Activated naive CD4-positive, alpha-beta T cell treated with anti-CD3 and anti-CD28 coated beads for 36 hours (primary cell): ENCODE results near the gene RNF130. TPM values are rescaled to one million over a fixed set of nuclear protein-coding genes. Genes with fewer than 3 reads are reported as not detected.

Source experiments
- CTCF ChIA-PET: fragments of 350-600 bp; sonication (Branson Sonifier 250); formaldehyde crosslinking; loops from one replicate; lab custom pipeline; 2021; ENCODE audit warnings: antibody characterized with exemption; lab: Charles Lee
- DNase-seq: peaks from one replicate; pipeline ENCODE4 v3.0.0-alpha.2; 2020
- H3K27ac Mint-ChIP-seq: one replicate; pipeline ENCODE4 v1.8.0; 2021; ENCODE audit warnings: mild to moderate bottlenecking, mixed read lengths
- H3K27me3 Mint-ChIP-seq: one replicate; pipeline ENCODE4 v1.8.0; 2021; ENCODE audit warnings: low read depth, mixed read lengths
- H3K36me3 Mint-ChIP-seq: one replicate; pipeline ENCODE4 v1.8.0; 2021; ENCODE audit warnings: low read depth, mixed read lengths
- H3K4me1 Mint-ChIP-seq: one replicate; pipeline ENCODE4 v1.8.0; 2021; ENCODE audit warnings: low read depth, mixed read lengths
- H3K4me3 Mint-ChIP-seq: one replicate; pipeline ENCODE4 v1.8.0; 2021; ENCODE audit warnings: mild to moderate bottlenecking, moderate library complexity, mixed read lengths
- H3K9me3 Mint-ChIP-seq: one replicate; pipeline ENCODE4 v1.8.0; 2021; ENCODE audit warnings: mixed read lengths
- intact Hi-C: fragments of 100-400 bp; cut with micrococcal nuclease; formaldehyde crosslinking; loops from one replicate; pipeline ENCODE4 v1.15.1; 2023
- total RNA-seq, 2 experiments: library from RNA; stranded (reverse); gene quantifications; one replicate each; pipeline ENCODE4 v1.2.3, GENCODE V29; 2021

RNF130 gene
- total RNA-seq, 2 experiments from 2014 or later: 10.3 to 11.9 TPM

- CTCF ChIA-PET: no interaction called here
- Mint-ChIP-seq H3K4me3 (peak overlapping the region; percentile 67), H3K36me3 (no peaks in the 10 kb centered on the region), H3K27me3 (peaks cover 23% of the 10 kb centered on the region), H3K4me1 (peaks cover 13% of the 10 kb centered on the region), H3K9me3 (no peaks in the 10 kb centered on the region), H3K27ac (no peak overlapping the region)
- intact Hi-C loops: loop anchor here (10.0 kb wide), 2 partner anchors 525 to 935 kb away; partner anchors contain the start of gene RUFY1
- no peak for DNase-seq
Measured at GRCh38 chr5:180079702-180080466, 8.3 kb upstream of the RNF130 start.

GRCh38 chr5:180078348-180078747 lies 6.8 kb upstream of the RNF130 start:
- Mint-ChIP-seq H3K36me3 (no peaks in the 10 kb centered on the region), H3K27me3 (peaks cover 17% of the 10 kb centered on the region), H3K9me3 (no peaks in the 10 kb centered on the region), H3K4me1 (peaks cover 9% of the 10 kb centered on the region), H3K27ac (no peak overlapping the region), H3K4me3 (no peak overlapping the region)
- CTCF ChIA-PET: no interaction called here
- no peak for DNase-seq
- intact Hi-C loops: loop anchor here (10.0 kb wide), 2 partner anchors 524 to 934 kb away; partner anchors contain the start of gene RUFY1

GRCh38 chr5:180077594-180078284 lies 6.2 kb upstream of the RNF130 start:
- intact Hi-C loops: loop anchor here (10.0 kb wide), 2 partner anchors 523 to 933 kb away; partner anchors contain the start of gene RUFY1
- Mint-ChIP-seq H3K4me1 (peaks cover 9% of the 10 kb centered on the region), H3K27me3 (peaks cover 16% of the 10 kb centered on the region), H3K9me3 (peaks cover 2% of the 10 kb centered on the region), H3K27ac (no peak overlapping the region), H3K4me3 (no peak overlapping the region), H3K36me3 (peaks cover 2% of the 10 kb centered on the region)
- no peak for DNase-seq
- CTCF ChIA-PET: interaction anchor here (0.8 kb wide), 1 partner anchor 8 kb away, joined by 4 read pairs; no protein-coding TSS in a partner anchor

GRCh38 chr5:180075703-180076102 lies 4.1 kb upstream of the RNF130 start:
- H3K9me3 Mint-ChIP-seq: peaks cover 4% of the 10 kb centered on the region
- peaks cover 3% of the 10 kb centered on the region for H3K36me3 Mint-ChIP-seq
- peaks cover 14% of the 10 kb centered on the region for H3K4me1 Mint-ChIP-seq
- H3K4me3 Mint-ChIP-seq: no peak overlapping the region
- no peak overlapping the region for H3K27ac Mint-ChIP-seq
- peaks cover 10% of the 10 kb centered on the region for H3K27me3 Mint-ChIP-seq
- intact Hi-C loops: loop anchor here (10.0 kb wide), 2 partner anchors 521 to 931 kb away; partner anchors contain the start of gene RUFY1
- DNase-seq: no peak
- CTCF ChIA-PET: no interaction called here

GRCh38 chr5:180074462-180074861 lies 2.9 kb upstream of the RNF130 start:
- no peak overlapping the region for H3K4me3 Mint-ChIP-seq

GRCh38 chr5:180072556-180072955 lies 997 bp upstream of the RNF130 start:
- intact Hi-C loops: loop anchor here (1.0 to 10.0 kb wide), 6 partner anchors 65 to 928 kb away; partner anchors contain the start of genes CANX, RUFY1 and TBC1D9B
- peaks cover 4% of the 10 kb centered on the region for H3K9me3 Mint-ChIP-seq
- CTCF ChIA-PET: no interaction called here
- H3K4me1 Mint-ChIP-seq: peaks cover 23% of the 10 kb centered on the region
- H3K4me3 Mint-ChIP-seq: peak overlapping the region; percentile 65
- H3K27me3 Mint-ChIP-seq: peaks cover 3% of the 10 kb centered on the region
- peaks cover 3% of the 10 kb centered on the region for H3K36me3 Mint-ChIP-seq
- no peak for DNase-seq
- no peak overlapping the region for H3K27ac Mint-ChIP-seq

More at GRCh38 chr5:180074462-180074861, 2.9 kb upstream of the RNF130 start:
- H3K27me3 Mint-ChIP-seq: peaks cover 9% of the 10 kb centered on the region
- H3K36me3 Mint-ChIP-seq: peaks cover 3% of the 10 kb centered on the region
- no peak overlapping the region for H3K27ac Mint-ChIP-seq
- CTCF ChIA-PET: no interaction called here
- peaks cover 4% of the 10 kb centered on the region for H3K9me3 Mint-ChIP-seq
- no peak for DNase-seq
- intact Hi-C loops: loop anchor here (5.0 to 10.0 kb wide), 5 partner anchors 67 to 930 kb away; partner anchors contain the start of genes CANX, RUFY1 and TBC1D9B
- peaks cover 18% of the 10 kb centered on the region for H3K4me1 Mint-ChIP-seq

- Mint-ChIP-seq H3K4me1 (peaks cover 23% of the 10 kb centered on the region), H3K36me3 (peaks cover 3% of the 10 kb centered on the region), H3K9me3 (peaks cover 4% of the 10 kb centered on the region), H3K27ac (no peak overlapping the region), H3K27me3 (peaks cover 3% of the 10 kb centered on the region), H3K4me3 (peak overlapping the region; percentile 65)
- DNase-seq: no peak
- intact Hi-C loops: loop anchor here (1.0 to 10.0 kb wide), 6 partner anchors 65 to 927 kb away; partner anchors contain the start of genes CANX, RUFY1 and TBC1D9B
- CTCF ChIA-PET: no interaction called here
Measured at GRCh38 chr5:180072256-180072548, 643 bp upstream of the RNF130 start.

- intact Hi-C loops: loop anchor here (2.0 to 10.0 kb wide), 6 partner anchors 20 to 926 kb away; partner anchors contain the start of genes CANX, RUFY1 and TBC1D9B
- peaks cover 23% of the 10 kb centered on the region for H3K4me1 Mint-ChIP-seq
- DNase-seq: peak; percentile 29
- peak overlapping the region; percentile 75 for H3K4me3 Mint-ChIP-seq
- H3K27ac Mint-ChIP-seq: peak overlapping the region; percentile 32
- H3K9me3 Mint-ChIP-seq: peaks cover 4% of the 10 kb centered on the region
- peaks cover 3% of the 10 kb centered on the region for H3K36me3 Mint-ChIP-seq
- H3K27me3 Mint-ChIP-seq: peaks cover 3% of the 10 kb centered on the region
- CTCF ChIA-PET: interaction anchor here (2.1 kb wide), 1 partner anchor 21 kb away, joined by 8 read pairs; no protein-coding TSS in a partner anchor
Measured at GRCh38 chr5:180070756-180071530, 616 bp downstream of the RNF130 start.

GRCh38 chr5:180069589-180070247 lies 1.8 kb downstream of the RNF130 start:
- Mint-ChIP-seq H3K27ac (no peak overlapping the region), H3K9me3 (peaks cover 4% of the 10 kb centered on the region), H3K36me3 (peaks cover 3% of the 10 kb centered on the region), H3K27me3 (peaks cover 3% of the 10 kb centered on the region), H3K4me3 (peak overlapping the region; percentile 75), H3K4me1 (peaks cover 23% of the 10 kb centered on the region)
- no peak for DNase-seq
- CTCF ChIA-PET: interaction anchor here (1.2 to 2.1 kb wide), 2 partner anchors 11 to 22 kb away, joined by 3 to 8 read pairs; no protein-coding TSS in a partner anchor
- intact Hi-C loops: loop anchor here (2.0 to 10.0 kb wide), 6 partner anchors 21 to 925 kb away; partner anchors contain the start of genes CANX, RUFY1 and TBC1D9B

GRCh38 chr5:180068519-180069090 lies 3.0 kb downstream of the RNF130 start:
- intact Hi-C loops: no loop called here
- Mint-ChIP-seq H3K9me3 (peaks cover 4% of the 10 kb centered on the region), H3K4me3 (no peak overlapping the region), H3K36me3 (peaks cover 3% of the 10 kb centered on the region), H3K4me1 (peaks cover 23% of the 10 kb centered on the region), H3K27ac (no peak overlapping the region), H3K27me3 (peaks cover 3% of the 10 kb centered on the region)
- CTCF ChIA-PET: interaction anchor here (0.6 kb wide), 1 partner anchor 22 kb away, joined by 3 read pairs; no protein-coding TSS in a partner anchor
- DNase-seq: no peak

GRCh38 chr5:180067986-180068385 lies 3.6 kb downstream of the RNF130 start:
- intact Hi-C loops: no loop called here
- CTCF ChIA-PET: no interaction called here
- Mint-ChIP-seq H3K27me3 (peaks cover 3% of the 10 kb centered on the region), H3K4me3 (no peak overlapping the region), H3K9me3 (peaks cover 4% of the 10 kb centered on the region), H3K36me3 (peaks cover 3% of the 10 kb centered on the region), H3K4me1 (peaks cover 23% of the 10 kb centered on the region), H3K27ac (no peak overlapping the region)
- DNase-seq: no peak
